Lower leg skin (tissue), 3 donors: Measurements from ENCODE around the gene C1orf232.

Source experiments
- POLR2A ChIP-seq, 2 donors: fragments of 450-650 bp; IDR thresholded peaks; one replicate each; pipeline ENCODE4 v1.6.1; 2016 to 2017; ENCODE audit warnings: antibody characterized with exemption in 2 of 2, mild to moderate bottlenecking in 1 of 2, moderate library complexity in 1 of 2
- TF ChIP-seq, protein P1 (sequence below), 3 donors: fragments of 450-650 bp; IDR thresholded peaks; one replicate each; pipeline ENCODE4 v1.5.1; 2016; ENCODE audit warnings: antibody characterized with exemption in 3 of 3, mild to moderate bottlenecking in 3 of 3, moderate library complexity in 2 of 3

GRCh38 chr1:26182383-26182696, 13.6 kb upstream of the C1orf232 start:
- TF ChIP-seq, protein P1, sequence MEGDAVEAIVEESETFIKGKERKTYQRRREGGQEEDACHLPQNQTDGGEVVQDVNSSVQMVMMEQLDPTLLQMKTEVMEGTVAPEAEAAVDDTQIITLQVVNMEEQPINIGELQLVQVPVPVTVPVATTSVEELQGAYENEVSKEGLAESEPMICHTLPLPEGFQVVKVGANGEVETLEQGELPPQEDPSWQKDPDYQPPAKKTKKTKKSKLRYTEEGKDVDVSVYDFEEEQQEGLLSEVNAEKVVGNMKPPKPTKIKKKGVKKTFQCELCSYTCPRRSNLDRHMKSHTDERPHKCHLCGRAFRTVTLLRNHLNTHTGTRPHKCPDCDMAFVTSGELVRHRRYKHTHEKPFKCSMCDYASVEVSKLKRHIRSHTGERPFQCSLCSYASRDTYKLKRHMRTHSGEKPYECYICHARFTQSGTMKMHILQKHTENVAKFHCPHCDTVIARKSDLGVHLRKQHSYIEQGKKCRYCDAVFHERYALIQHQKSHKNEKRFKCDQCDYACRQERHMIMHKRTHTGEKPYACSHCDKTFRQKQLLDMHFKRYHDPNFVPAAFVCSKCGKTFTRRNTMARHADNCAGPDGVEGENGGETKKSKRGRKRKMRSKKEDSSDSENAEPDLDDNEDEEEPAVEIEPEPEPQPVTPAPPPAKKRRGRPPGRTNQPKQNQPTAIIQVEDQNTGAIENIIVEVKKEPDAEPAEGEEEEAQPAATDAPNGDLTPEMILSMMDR (IDR thresholded peaks at IDR 0.05), result no peak
- no peak for TF ChIP-seq POLR2A (IDR thresholded peaks at IDR 0.05)
